ENCODE data around the gene JARID2.

The JARID2 gene

GRCh38 chr6:15420959-15421438, 175.1 kb downstream of the JARID2 start:
- DNase-seq (ENCODE audit: low spot score): no peak

- no peak for DNase-seq (ENCODE audit: low spot score)
Measured at GRCh38 chr6:15421945-15422733, 176.3 kb downstream of the JARID2 start.

- DNase-seq (ENCODE audit: low spot score): no peak
Measured at GRCh38 chr6:15423286-15423993, 177.6 kb downstream of the JARID2 start.

GRCh38 chr6:15425947-15426346, 180.1 kb downstream of the JARID2 start:
- DNase-seq (ENCODE audit: low spot score): no peak

GRCh38 chr6:15426395-15426794, 180.5 kb downstream of the JARID2 start:
- no peak for DNase-seq (ENCODE audit: low spot score)

GRCh38 chr6:15426901-15427300, 181.0 kb downstream of the JARID2 start:
- no peak for DNase-seq (ENCODE audit: low spot score)

- DNase-seq (ENCODE audit: low spot score): no peak
Measured at GRCh38 chr6:15427331-15428070, 181.6 kb downstream of the JARID2 start.

GRCh38 chr6:15429141-15430110, 183.6 kb downstream of the JARID2 start:
- DNase-seq (ENCODE audit: low spot score): no peak

- DNase-seq (ENCODE audit: low spot score): no peak
Measured at GRCh38 chr6:15430186-15430585, 184.3 kb downstream of the JARID2 start.

- DNase-seq (ENCODE audit: low spot score): no peak
Measured at GRCh38 chr6:15430931-15431405, 185.1 kb downstream of the JARID2 start.

- no peak for DNase-seq (ENCODE audit: low spot score)
Measured at GRCh38 chr6:15431762-15432483, 186.1 kb downstream of the JARID2 start.

- DNase-seq (ENCODE audit: low spot score): no peak
Measured at GRCh38 chr6:15433511-15433861, 187.6 kb downstream of the JARID2 start.

- no peak for DNase-seq (ENCODE audit: low spot score)
Measured at GRCh38 chr6:15434263-15434662, 188.4 kb downstream of the JARID2 start.

GRCh38 chr6:15434823-15435380, 189.0 kb downstream of the JARID2 start:
- DNase-seq (ENCODE audit: low spot score): no peak

- no peak for DNase-seq (ENCODE audit: low spot score)
Measured at GRCh38 chr6:15435468-15435867, 189.6 kb downstream of the JARID2 start.

GRCh38 chr6:15436451-15436850, 190.6 kb downstream of the JARID2 start:
- no peak for DNase-seq (ENCODE audit: low spot score)

GRCh38 chr6:15437090-15437635, 191.3 kb downstream of the JARID2 start:
- DNase-seq (ENCODE audit: low spot score): no peak

- no peak for DNase-seq (ENCODE audit: low spot score)
Measured at GRCh38 chr6:15439410-15440025, 193.6 kb downstream of the JARID2 start.

GRCh38 chr6:15440040-15440439, 194.2 kb downstream of the JARID2 start:
- DNase-seq (ENCODE audit: low spot score): no peak
